Stomach (tissue), 4 donors: Measurements from ENCODE around the gene EDC3.
"Not testable (repeated sequence)": the region's sequence is repeated elsewhere in the genome, so short reads cannot be mapped to it uniquely, and the experiment has no call there.

Source experiments
- EP300 ChIP-seq: sonication (generic); formaldehyde crosslinking; IDR thresholded peaks from one replicate; pipeline ENCODE4 v1.6.1; 2017; ENCODE audit warnings: antibody characterized with exemption
- POLR2A ChIP-seq, 4 donors: fragments of 450-650 bp; IDR thresholded peaks; one replicate each; pipeline ENCODE4 v1.6.1; 2016; ENCODE audit warnings: antibody characterized with exemption in 4 of 4, control low read depth in 2 of 4, mild to moderate bottlenecking in 1 of 4, moderate library complexity in 1 of 4
- POLR2AphosphoS5 ChIP-seq, 3 donors: sonication (generic); formaldehyde crosslinking; IDR thresholded peaks; one replicate each; pipeline ENCODE4 v1.6.1; 2016; ENCODE audit warnings: antibody characterized with exemption in 3 of 3
- TF ChIP-seq, protein P1 (sequence below), 7 experiments: fragments of 450-650 bp in 4 of 7; fragments of 200-600 bp in 3 of 7; sonication (generic) in 3 of 7; IDR thresholded peaks; one replicate each; pipeline ENCODE4 v1.5.1; 2016 to 2019; ENCODE audit warnings: antibody characterized with exemption in 7 of 7, control low read depth in 2 of 7, mild to moderate bottlenecking in 1 of 7

DNA sequence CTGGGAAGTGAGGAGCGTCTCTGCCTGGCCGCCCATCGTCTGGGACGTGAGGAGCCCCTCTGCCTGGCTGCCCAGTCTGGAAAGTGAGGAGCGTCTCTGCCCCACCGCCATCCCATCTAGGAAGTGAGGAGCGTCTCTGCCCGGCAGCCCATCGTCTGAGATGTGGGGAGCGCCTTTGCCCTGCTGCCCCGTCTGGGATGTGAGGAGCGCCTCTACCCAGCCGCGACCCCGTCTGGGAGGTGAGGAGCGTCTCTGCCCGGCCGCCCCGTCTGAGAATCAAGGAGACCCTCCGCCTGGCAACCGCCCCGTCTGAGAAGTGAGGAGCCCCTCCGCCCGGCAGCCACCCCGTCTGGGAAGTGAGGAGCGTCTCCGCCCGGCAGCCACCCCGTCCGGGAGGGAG, 32.9 kb upstream of the EDC3 start:
- TF ChIP-seq, protein P1, sequence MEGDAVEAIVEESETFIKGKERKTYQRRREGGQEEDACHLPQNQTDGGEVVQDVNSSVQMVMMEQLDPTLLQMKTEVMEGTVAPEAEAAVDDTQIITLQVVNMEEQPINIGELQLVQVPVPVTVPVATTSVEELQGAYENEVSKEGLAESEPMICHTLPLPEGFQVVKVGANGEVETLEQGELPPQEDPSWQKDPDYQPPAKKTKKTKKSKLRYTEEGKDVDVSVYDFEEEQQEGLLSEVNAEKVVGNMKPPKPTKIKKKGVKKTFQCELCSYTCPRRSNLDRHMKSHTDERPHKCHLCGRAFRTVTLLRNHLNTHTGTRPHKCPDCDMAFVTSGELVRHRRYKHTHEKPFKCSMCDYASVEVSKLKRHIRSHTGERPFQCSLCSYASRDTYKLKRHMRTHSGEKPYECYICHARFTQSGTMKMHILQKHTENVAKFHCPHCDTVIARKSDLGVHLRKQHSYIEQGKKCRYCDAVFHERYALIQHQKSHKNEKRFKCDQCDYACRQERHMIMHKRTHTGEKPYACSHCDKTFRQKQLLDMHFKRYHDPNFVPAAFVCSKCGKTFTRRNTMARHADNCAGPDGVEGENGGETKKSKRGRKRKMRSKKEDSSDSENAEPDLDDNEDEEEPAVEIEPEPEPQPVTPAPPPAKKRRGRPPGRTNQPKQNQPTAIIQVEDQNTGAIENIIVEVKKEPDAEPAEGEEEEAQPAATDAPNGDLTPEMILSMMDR (IDR thresholded peaks at IDR 0.05), result not testable (repeated sequence)
- not testable (repeated sequence) for TF ChIP-seq POLR2A (IDR thresholded peaks at IDR 0.05); POLR2AphosphoS5 (IDR thresholded peaks at IDR 0.05); EP300
